Mesenchymal stem cell (in vitro differentiated cells and primary cell): Measurements from ENCODE around the gene SYT7.

Experiments
- DNase-seq: peaks from one replicate; pipeline ENCODE4 v3.0.0-alpha.2; 2013
- H2AFZ ChIP-seq: one replicate; pipeline ENCODE4 v1.6.1; 2013; ENCODE audit warnings: low read depth, mild to moderate bottlenecking, control low read depth, inconsistent platforms, low read length, moderate library complexity
- H2AK5ac ChIP-seq: 2 replicates; pipeline ENCODE4 v1.6.1; 2013; ENCODE audit warnings: low read length, moderate library complexity, mild to moderate bottlenecking, inconsistent platforms; ENCODE audit not compliant: severe bottlenecking
- H2BK120ac ChIP-seq: one replicate; pipeline ENCODE4 v1.6.1; 2013; ENCODE audit warnings: low read depth, mild to moderate bottlenecking, inconsistent platforms, low read length, moderate library complexity
- H2BK12ac ChIP-seq, 2 experiments: one replicate each; pipeline ENCODE4 v1.6.1; 2013; ENCODE audit warnings: inconsistent platforms in 2 of 2, low read length in 2 of 2, mild to moderate bottlenecking in 2 of 2, moderate library complexity in 2 of 2, control low read depth in 1 of 2
- H2BK15ac ChIP-seq: one replicate; pipeline ENCODE4 v1.6.1; 2013; ENCODE audit warnings: mild to moderate bottlenecking, low read depth, inconsistent platforms; ENCODE audit not compliant: poor library complexity, severe bottlenecking
- H2BK5ac ChIP-seq: 2 replicates; pipeline ENCODE4 v1.6.1; 2013; ENCODE audit warnings: low read depth, mild to moderate bottlenecking, low read length, control low read depth, inconsistent platforms; ENCODE audit not compliant: poor library complexity, severe bottlenecking
- H3K14ac ChIP-seq, 2 experiments: one replicate each; pipeline ENCODE4 v1.6.1; 2013; ENCODE audit warnings: inconsistent platforms in 2 of 2, low read length in 2 of 2, control low read depth in 1 of 2, mild to moderate bottlenecking in 1 of 2, moderate library complexity in 1 of 2
- H3K18ac ChIP-seq, 2 experiments: one replicate each; pipeline ENCODE4 v1.6.1; 2013; ENCODE audit warnings: inconsistent platforms in 2 of 2, low read length in 2 of 2, control low read depth in 1 of 2, low read depth in 1 of 2, mild to moderate bottlenecking in 1 of 2
- H3K23ac ChIP-seq, 2 experiments: one replicate each; pipeline ENCODE4 v1.6.1; 2013; ENCODE audit warnings: inconsistent platforms in 2 of 2, low read length in 2 of 2, mild to moderate bottlenecking in 2 of 2, moderate library complexity in 2 of 2, control low read depth in 1 of 2
- H3K27ac ChIP-seq: 2 replicates; pipeline ENCODE4 v1.5.1; 2013; ENCODE audit warnings: mild to moderate bottlenecking, moderate library complexity, low read length, control low read depth, inconsistent platforms; ENCODE audit not compliant: poor library complexity, severe bottlenecking
- H3K27me3 ChIP-seq, 2 experiments: 2 replicates each; pipeline versions ENCODE4 v1.6.1 to v1.7.0; 2013; ENCODE audit warnings: low read length in 2 of 2, mild to moderate bottlenecking in 2 of 2, moderate library complexity in 2 of 2, control low read depth in 1 of 2, inconsistent platforms in 1 of 2; ENCODE audit not compliant: control insufficient read depth in 1 of 2, insufficient read depth in 1 of 2
- H3K36me3 ChIP-seq, 2 experiments: 2 replicates each; pipeline versions ENCODE4 v1.6.1 to v1.7.0; 2013; ENCODE audit warnings: low read length in 2 of 2, control low read depth in 1 of 2, inconsistent platforms in 1 of 2, low read depth in 1 of 2, mild to moderate bottlenecking in 1 of 2; ENCODE audit not compliant: insufficient read depth in 2 of 2, control insufficient read depth in 1 of 2
- H3K4ac ChIP-seq, 2 experiments: one replicate each; pipeline ENCODE4 v1.6.1; 2013; ENCODE audit warnings: inconsistent platforms in 2 of 2, low read length in 2 of 2, mild to moderate bottlenecking in 2 of 2, moderate library complexity in 2 of 2, control low read depth in 1 of 2, low read depth in 1 of 2
- H3K4me1 ChIP-seq: 2 replicates; pipeline ENCODE4 v1.6.1; 2013; ENCODE audit warnings: low read depth, low read length, control low read depth; ENCODE audit not compliant: control insufficient read depth, insufficient read depth
- H3K4me2 ChIP-seq: 2 replicates; pipeline ENCODE4 v1.6.1; 2013; ENCODE audit warnings: low read length, mild to moderate bottlenecking, inconsistent platforms; ENCODE audit not compliant: poor library complexity, severe bottlenecking
- H3K4me3 ChIP-seq, 2 experiments: 2 replicates each; pipeline versions ENCODE4 v1.5.1 to v1.7.0; 2013; ENCODE audit warnings: low read length in 2 of 2, mild to moderate bottlenecking in 2 of 2, control low read depth in 1 of 2, low read depth in 1 of 2; ENCODE audit not compliant: insufficient read depth in 1 of 2
- H3K79me1 ChIP-seq: replicated peaks from 2 replicates; pipeline ENCODE4 v1.6.1; 2013; ENCODE audit warnings: mild to moderate bottlenecking, control low read depth, low read length, inconsistent platforms; ENCODE audit not compliant: poor library complexity, severe bottlenecking
- H3K9ac ChIP-seq: 2 replicates; pipeline ENCODE4 v1.7.0; 2013; ENCODE audit warnings: mild to moderate bottlenecking, low read length, moderate library complexity
- H3K9me3 ChIP-seq: 2 replicates; pipeline ENCODE4 v1.7.0; 2013; ENCODE audit warnings: mild to moderate bottlenecking, low read length; ENCODE audit not compliant: control insufficient read depth
- H4K8ac ChIP-seq: one replicate; pipeline ENCODE4 v1.6.1; 2013; ENCODE audit warnings: inconsistent platforms, mild to moderate bottlenecking, low read length, moderate library complexity
- H4K91ac ChIP-seq: one replicate; pipeline ENCODE4 v1.6.1; 2013; ENCODE audit warnings: mild to moderate bottlenecking, low read length, inconsistent platforms
- WGBS: methylation state at CpG from one replicate; pipeline ENCODE4 v1.1.7; 2013; ENCODE audit warnings: mixed read lengths; 5-methylcytosine and 5-hydroxymethylcytosine counted together

Gene SYT7

GRCh38 chr11:61534025-61534932, 46.6 kb downstream of the SYT7 start:
- Histone ChIP-seq H2BK15ac (no peak overlapping the region), H3K27ac (no peak overlapping the region), H4K91ac (no peak overlapping the region), H2AK5ac (no peak overlapping the region), H2BK120ac (no peak overlapping the region), H3K4me2 (no peak overlapping the region), H2AFZ (no peak overlapping the region), H3K4ac (no peak overlapping the region), H3K4me1 (peaks cover 5% of the 10 kb centered on the region), H3K36me3 (no peaks in the 10 kb centered on the region), H3K9ac (no peak overlapping the region), H2BK5ac (no peak overlapping the region), H2BK12ac (no peak overlapping the region), H3K27me3 (peaks cover 24 to 53% of the 10 kb centered on the region in 2 experiments), H3K4me3 (no peak overlapping the region), H3K9me3 (no peaks in the 10 kb centered on the region), H3K14ac (no peak overlapping the region), H3K23ac (no peak overlapping the region), H3K18ac (no peak overlapping the region), H4K8ac (no peak overlapping the region), H3K79me1 (no peaks in the 10 kb centered on the region)
- DNase-seq: no peak
- 85% methylated on average over 30 of the region's 36 CpGs for WGBS

DNA sequence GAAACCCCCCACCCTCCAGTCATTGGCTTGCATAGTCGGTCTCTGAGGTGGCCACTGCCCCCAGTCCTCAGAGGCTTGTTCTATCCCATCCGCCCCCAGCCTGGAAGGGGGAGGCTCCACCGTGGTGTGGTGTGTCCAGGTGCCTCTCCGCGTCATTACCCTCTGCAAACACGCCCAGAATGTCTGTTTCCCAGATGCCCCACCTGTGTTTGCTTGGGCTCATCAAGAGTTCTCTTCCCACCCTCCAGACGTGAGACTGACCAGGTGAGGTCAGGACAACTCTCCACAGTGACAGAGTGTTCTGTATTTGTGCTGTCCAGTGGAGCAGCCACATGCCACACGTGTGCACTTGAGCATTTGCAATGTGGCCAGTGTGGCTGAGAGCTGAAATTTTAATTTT, 47.5 kb downstream of the SYT7 start:
- no peak overlapping the region for H4K91ac ChIP-seq
- no peak overlapping the region for H2AFZ ChIP-seq
- 81% methylated on average over 7 of the region's 8 CpGs for WGBS
- H3K14ac ChIP-seq: no peak overlapping the region
- H3K36me3 ChIP-seq: no peaks in the 10 kb centered on the region
- H3K4me3 ChIP-seq: no peak overlapping the region
- H3K4me1 ChIP-seq: peaks cover 5% of the 10 kb centered on the region
- no peaks in the 10 kb centered on the region for H3K9me3 ChIP-seq
- no peak overlapping the region for H2BK120ac ChIP-seq
- H3K9ac ChIP-seq: no peak overlapping the region
- no peak overlapping the region for H4K8ac ChIP-seq
- no peak overlapping the region for H2BK12ac ChIP-seq
- H2BK15ac ChIP-seq: no peak overlapping the region
- no peak overlapping the region for H2AK5ac ChIP-seq
- no peak overlapping the region for H2BK5ac ChIP-seq
- peaks cover 32 to 56% of the 10 kb centered on the region in 2 experiments for H3K27me3 ChIP-seq
- no peak overlapping the region for H3K23ac ChIP-seq
- H3K4ac ChIP-seq: no peak overlapping the region
- no peaks in the 10 kb centered on the region for H3K79me1 ChIP-seq
- no peak overlapping the region for H3K27ac ChIP-seq
- H3K18ac ChIP-seq: no peak overlapping the region
- no peak overlapping the region for H3K4me2 ChIP-seq
- no peak for DNase-seq

- DNase-seq: no peak
- Histone ChIP-seq H4K8ac (no peak overlapping the region), H3K79me1 (no peaks in the 10 kb centered on the region), H4K91ac (no peak overlapping the region), H3K27ac (no peak overlapping the region), H3K9ac (no peak overlapping the region), H2BK5ac (no peak overlapping the region), H2BK15ac (no peak overlapping the region), H3K14ac (no peak overlapping the region), H3K27me3 (peaks cover 34 to 57% of the 10 kb centered on the region in 2 experiments), H3K4me2 (no peak overlapping the region), H3K23ac (no peak overlapping the region), H2AFZ (no peak overlapping the region), H2BK12ac (no peak overlapping the region), H3K4me1 (peaks cover 5% of the 10 kb centered on the region), H2BK120ac (no peak overlapping the region), H3K18ac (no peak overlapping the region), H3K36me3 (no peaks in the 10 kb centered on the region), H3K4me3 (no peak overlapping the region), H2AK5ac (no peak overlapping the region), H3K4ac (no peak overlapping the region), H3K9me3 (no peaks in the 10 kb centered on the region)
- 93% methylated on average over 9 of the region's 16 CpGs for WGBS
These were observed 47.9 kb downstream of the SYT7 start for GRCh38 chr11:61533039-61533375.

DNA sequence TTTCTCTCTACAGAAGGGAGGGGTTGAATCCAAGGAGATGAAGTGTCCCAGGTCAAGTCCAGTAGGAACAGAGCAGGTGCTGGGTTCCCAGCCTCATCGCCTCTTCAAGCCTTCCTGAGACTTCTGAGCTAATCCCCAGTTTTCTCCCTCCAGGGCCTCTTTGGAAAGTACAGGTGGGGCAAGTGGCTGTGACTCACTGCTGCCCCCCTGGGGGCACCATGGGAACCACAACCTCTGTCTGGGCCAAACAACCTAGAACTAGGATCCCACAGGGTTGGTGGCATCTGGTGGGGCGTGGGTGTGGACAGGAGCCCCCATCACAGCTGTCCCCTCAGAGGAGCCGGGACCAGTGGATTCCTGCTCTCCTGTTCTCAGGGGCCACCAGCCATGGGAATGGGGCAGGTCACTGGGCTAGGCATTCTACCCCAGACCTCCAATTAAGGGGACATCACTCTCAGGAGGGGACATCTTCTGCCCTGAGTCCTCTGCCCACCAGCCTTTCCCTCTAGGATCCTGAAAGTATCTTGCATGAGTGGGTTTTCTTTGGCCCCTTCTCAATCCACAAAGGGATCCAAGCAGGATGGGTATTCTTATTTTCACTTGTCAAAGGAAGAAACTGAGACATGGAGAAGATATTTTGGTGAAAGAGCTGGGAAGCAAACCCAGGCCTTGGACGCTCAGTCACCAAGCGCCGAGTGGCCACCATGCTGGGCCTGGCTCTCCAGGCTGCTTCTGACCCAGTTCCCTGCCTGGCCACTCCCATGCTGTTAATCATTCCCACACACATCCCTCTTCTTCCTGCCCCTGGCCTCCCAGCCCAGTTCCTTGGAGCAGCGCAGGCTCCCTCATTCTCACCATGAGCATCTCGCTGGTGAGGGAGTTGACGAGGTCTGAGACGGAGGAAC, 48.5 kb downstream of the SYT7 start:
- Histone ChIP-seq H3K9ac (no peak overlapping the region), H3K18ac (no peak overlapping the region), H3K36me3 (peaks cover 0 to 4% of the 10 kb centered on the region in 2 experiments), H2BK120ac (no peak overlapping the region), H3K4me2 (no peak overlapping the region), H2AK5ac (no peak overlapping the region), H3K4me1 (peaks cover 5% of the 10 kb centered on the region), H2BK15ac (no peak overlapping the region), H2BK5ac (no peak overlapping the region), H3K27me3 (peaks cover 34 to 62% of the 10 kb centered on the region in 2 experiments), H3K14ac (no peak overlapping the region), H3K23ac (no peak overlapping the region), H3K27ac (no peak overlapping the region), H2AFZ (no peak overlapping the region), H3K79me1 (no peaks in the 10 kb centered on the region), H3K9me3 (no peaks in the 10 kb centered on the region), H2BK12ac (no peak overlapping the region), H4K8ac (no peak overlapping the region), H3K4ac (no peak overlapping the region), H3K4me3 (no peak overlapping the region), H4K91ac (no peak overlapping the region)
- peak; percentile 25 for DNase-seq
- 67% methylated on average over 10 of the region's 10 CpGs for WGBS
